Measurements from ENCODE around the gene CYTH1.

The CYTH1 gene

GRCh38 chr17:78669256-78669974, 112.7 kb downstream of the CYTH1 start:
- POLR2A ChIA-PET: no interaction called here
- Histone ChIP-seq H3K9me3 (ENCODE audit: control insufficient read depth, insufficient read depth, low read depth, low read length) (no peaks in the 10 kb centered on the region), H3K36me3 (ENCODE audit: control insufficient read depth in 2 of 2, insufficient read depth in 1 of 2, low read length in 2 of 2) (peaks cover 0 to 11% of the 10 kb centered on the region in 2 experiments; a peak in 1 of 3 replicates), H3K4me1 (ENCODE audit: control insufficient read depth, insufficient read depth, low read length) (peaks cover 16% of the 10 kb centered on the region), H3K4me3 (ENCODE audit: low read depth, low read length) (no peak overlapping the region), H3K27ac (ENCODE audit: extremely low read depth, low read depth, low read length) (no peak overlapping the region)
- CTCF ChIA-PET: no interaction called here
- TF ChIP-seq BCL6B (tag by site-specific recombination; IDR thresholded peaks at IDR 0.05) (no peak), ZNF266 (tag by site-specific recombination; IDR thresholded peaks at IDR 0.05; ENCODE audit: low read depth) (no peak), IKZF3 (tag by site-specific recombination; IDR thresholded peaks at IDR 0.05) (no peak), HOXD13 (CRISPR knock-in tag; IDR thresholded peaks at IDR 0.05; ENCODE audit: borderline replicate concordance) (no peak), ZNF677 (tag by site-specific recombination; IDR thresholded peaks at IDR 0.05) (no peak), ZNF248 (tag by site-specific recombination; IDR thresholded peaks at IDR 0.05) (no peak), ZBTB1 (tag by site-specific recombination; IDR thresholded peaks at IDR 0.05) (no peak), ZNF302 (tag by site-specific recombination; IDR thresholded peaks at IDR 0.05; ENCODE audit: low read depth) (no peak), ZNF488 (tag by site-specific recombination; IDR thresholded peaks at IDR 0.05) (no peak), ZNF76 (tag by site-specific recombination; IDR thresholded peaks at IDR 0.05; ENCODE audit: borderline replicate concordance, low read depth) (no peak), ZSCAN5A (tag by site-specific recombination; IDR thresholded peaks at IDR 0.05) (no peak), ZBTB8A (tag by site-specific recombination; IDR thresholded peaks at IDR 0.05) (no peak), ZNF645 (tag by site-specific recombination; IDR thresholded peaks at IDR 0.05) (no peak), ZNF280D (tag by site-specific recombination; IDR thresholded peaks at IDR 0.05) (no peak)

- Histone ChIP-seq H3K36me3 (ENCODE audit: control insufficient read depth in 2 of 2, insufficient read depth in 1 of 2, low read length in 2 of 2) (peaks cover 0 to 8% of the 10 kb centered on the region in 2 experiments; a peak in 1 of 3 replicates), H3K27ac (ENCODE audit: extremely low read depth, low read depth, low read length) (no peak overlapping the region), H3K9me3 (ENCODE audit: control insufficient read depth, insufficient read depth, low read depth, low read length) (no peaks in the 10 kb centered on the region), H3K4me3 (ENCODE audit: low read depth, low read length) (no peak overlapping the region), H3K4me1 (ENCODE audit: control insufficient read depth, insufficient read depth, low read length) (peaks cover 16% of the 10 kb centered on the region)
- CTCF ChIA-PET: no interaction called here
- POLR2A ChIA-PET: no interaction called here
- TF ChIP-seq ZNF560 (tag by site-specific recombination; IDR thresholded peaks at IDR 0.05; ENCODE audit: borderline replicate concordance): no peak
- TF ChIP-seq ZNF48 (tag by site-specific recombination; IDR thresholded peaks at IDR 0.05): no peak
- no peak for TF ChIP-seq ZNF202 (tag by site-specific recombination; IDR thresholded peaks at IDR 0.05; ENCODE audit: borderline replicate concordance)
- no peak for TF ChIP-seq INSM2 (tag by site-specific recombination; IDR thresholded peaks at IDR 0.05)
- TF ChIP-seq ZNF776 (tag by site-specific recombination; IDR thresholded peaks at IDR 0.05; ENCODE audit: borderline replicate concordance): no peak
- TF ChIP-seq ZNF302 (tag by site-specific recombination; IDR thresholded peaks at IDR 0.05; ENCODE audit: low read depth): no peak
- TF ChIP-seq ZNF311 (tag by site-specific recombination; IDR thresholded peaks at IDR 0.05; ENCODE audit: borderline replicate concordance): no peak
- TF ChIP-seq ZNF335 (tag by site-specific recombination; conservative IDR thresholded peaks at IDR 0.05): no peak
- TF ChIP-seq ZNF112 (tag by site-specific recombination; IDR thresholded peaks at IDR 0.05): no peak
- TF ChIP-seq ZNF433 (tag by site-specific recombination; IDR thresholded peaks at IDR 0.05; ENCODE audit: low read depth): no peak
These were observed 113.2 kb downstream of the CYTH1 start for GRCh38 chr17:78668847-78669246.

All from HEK293 (cell line).